ENCODE results near the gene EPS15. TPM values are rescaled to one million over a fixed set of nuclear protein-coding genes. Genes with fewer than 3 reads are reported as not detected.

Gene EPS15
- total and polyA plus RNA-seq, 8 donors: 9.9 to 42.0 (median 25.3) TPM

DNA sequence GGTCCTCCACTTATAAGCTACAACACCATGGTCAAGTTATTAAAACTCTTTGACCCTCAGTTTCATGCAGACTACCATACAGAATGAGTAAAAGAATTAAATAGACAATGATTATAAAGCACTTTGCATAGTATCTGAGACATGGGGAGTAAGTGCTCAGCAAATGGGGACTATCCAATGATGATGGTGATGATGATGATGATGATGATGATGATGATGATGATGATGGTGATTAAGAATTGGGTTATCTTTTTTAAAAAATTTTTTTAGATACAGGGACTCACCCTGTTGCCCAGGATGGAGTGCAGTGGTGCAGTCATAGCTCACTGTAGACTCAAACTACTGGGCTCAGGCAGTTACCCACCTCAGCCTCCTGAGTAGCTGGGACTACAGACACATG, 8.1 kb upstream of the EPS15 start:
- Histone ChIP-seq H3K4me3 (no peak overlapping the region), H3K36me3 (no peaks in the 10 kb centered on the region), H3K27me3 (no peaks in the 10 kb centered on the region), H3K9me3 (no peaks in the 10 kb centered on the region), H3K27ac (no peak overlapping the region), H3K4me1 (no peaks in the 10 kb centered on the region)
- intact Hi-C loops (cut with DNase I): no loop called here
- ATAC-seq: no peak
- TF ChIP-seq, protein P1, sequence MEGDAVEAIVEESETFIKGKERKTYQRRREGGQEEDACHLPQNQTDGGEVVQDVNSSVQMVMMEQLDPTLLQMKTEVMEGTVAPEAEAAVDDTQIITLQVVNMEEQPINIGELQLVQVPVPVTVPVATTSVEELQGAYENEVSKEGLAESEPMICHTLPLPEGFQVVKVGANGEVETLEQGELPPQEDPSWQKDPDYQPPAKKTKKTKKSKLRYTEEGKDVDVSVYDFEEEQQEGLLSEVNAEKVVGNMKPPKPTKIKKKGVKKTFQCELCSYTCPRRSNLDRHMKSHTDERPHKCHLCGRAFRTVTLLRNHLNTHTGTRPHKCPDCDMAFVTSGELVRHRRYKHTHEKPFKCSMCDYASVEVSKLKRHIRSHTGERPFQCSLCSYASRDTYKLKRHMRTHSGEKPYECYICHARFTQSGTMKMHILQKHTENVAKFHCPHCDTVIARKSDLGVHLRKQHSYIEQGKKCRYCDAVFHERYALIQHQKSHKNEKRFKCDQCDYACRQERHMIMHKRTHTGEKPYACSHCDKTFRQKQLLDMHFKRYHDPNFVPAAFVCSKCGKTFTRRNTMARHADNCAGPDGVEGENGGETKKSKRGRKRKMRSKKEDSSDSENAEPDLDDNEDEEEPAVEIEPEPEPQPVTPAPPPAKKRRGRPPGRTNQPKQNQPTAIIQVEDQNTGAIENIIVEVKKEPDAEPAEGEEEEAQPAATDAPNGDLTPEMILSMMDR (IDR thresholded peaks at IDR 0.05): no peak
- DNase-seq: no peak
- no peak for FAIRE-seq

DNA sequence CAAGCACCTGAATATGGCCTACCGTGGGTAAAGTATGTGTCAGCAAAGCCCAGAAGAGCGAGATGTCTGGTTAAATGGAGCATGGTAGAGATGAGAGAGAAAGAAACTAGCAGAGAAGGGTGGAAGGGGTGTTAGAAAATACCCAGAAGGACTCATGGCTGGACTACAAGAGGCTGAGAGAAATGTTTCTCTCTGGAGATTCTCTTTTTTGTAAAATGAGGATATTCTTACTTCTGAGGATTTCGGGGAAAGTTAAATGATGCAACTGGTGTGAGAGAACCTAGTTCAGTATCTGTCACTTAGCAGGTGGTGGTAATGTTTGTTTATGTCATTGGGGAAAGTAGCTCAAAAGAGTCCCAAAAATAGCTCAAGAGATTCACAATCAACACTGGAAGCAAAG, 7.2 kb upstream of the EPS15 start:
- TF ChIP-seq, protein P1 (IDR thresholded peaks at IDR 0.05): no peak

DNA sequence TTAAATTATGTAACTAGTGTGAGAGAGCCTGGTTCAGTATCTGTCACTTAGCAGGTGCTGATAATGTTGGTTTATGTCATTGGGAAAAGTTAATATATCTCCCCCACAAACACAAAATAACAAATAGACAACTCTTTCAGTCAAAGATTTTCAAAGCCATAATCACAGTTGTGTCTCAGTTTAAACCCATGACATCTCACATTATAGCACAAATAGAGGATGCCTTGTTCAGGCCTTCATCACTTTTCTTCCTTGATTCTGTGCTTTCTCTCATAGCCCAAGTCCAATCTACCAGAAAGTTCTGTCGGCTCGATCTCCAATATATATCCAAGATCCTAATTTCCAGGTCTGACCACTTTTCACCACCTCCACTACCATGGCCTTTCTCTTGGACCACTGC, 6.2 kb upstream of the EPS15 start:
- H3K27me3 ChIP-seq: no peaks in the 10 kb centered on the region
- WGBS, 2 donors: 92 to 96% methylated on average over 2 of the region's 2 CpGs
- no peak for FAIRE-seq
- H3K4me1 ChIP-seq: no peaks in the 10 kb centered on the region
- no peak for ATAC-seq
- H3K9me3 ChIP-seq: no peaks in the 10 kb centered on the region
- no peak overlapping the region for H3K4me3 ChIP-seq
- TF ChIP-seq, protein P1 (IDR thresholded peaks at IDR 0.05): no peak
- intact Hi-C loops (cut with DNase I): no loop called here
- H3K36me3 ChIP-seq: no peaks in the 10 kb centered on the region
- DNase-seq: no peak
- H3K27ac ChIP-seq: no peak overlapping the region

More for the DNA sequence above, 7.2 kb upstream of the EPS15 start:
- Histone ChIP-seq H3K27me3 (no peaks in the 10 kb centered on the region), H3K27ac (no peak overlapping the region), H3K4me3 (no peak overlapping the region), H3K36me3 (no peaks in the 10 kb centered on the region), H3K4me1 (no peaks in the 10 kb centered on the region), H3K9me3 (no peaks in the 10 kb centered on the region)
- FAIRE-seq (no peak), DNase-seq (no peak), ATAC-seq (no peak)
- 85 to 89% methylated on average over 3 of the region's 3 CpGs for WGBS, 2 donors
- intact Hi-C loops (cut with DNase I): no loop called here

DNA sequence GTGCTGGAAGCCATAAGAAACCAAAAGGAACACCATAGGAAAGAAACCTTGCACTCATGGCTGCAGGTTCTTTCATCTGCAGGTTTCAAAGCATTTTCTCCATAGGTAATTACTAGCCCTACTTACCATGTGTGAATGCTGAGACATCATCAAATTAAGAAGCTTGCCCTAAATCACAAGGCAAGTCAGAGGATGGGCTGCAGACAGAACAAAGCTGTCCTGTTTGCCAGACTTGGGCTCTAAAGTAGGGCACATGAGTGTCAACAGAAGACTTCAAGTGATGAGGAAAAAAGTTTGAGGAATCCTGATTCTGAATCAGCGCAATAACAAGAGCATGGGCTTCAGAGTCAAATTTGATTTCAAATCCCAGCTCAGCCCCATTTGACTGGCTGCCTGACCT, 5.8 kb upstream of the EPS15 start:
- intact Hi-C loops (cut with DNase I): no loop called here
- FAIRE-seq (no peak), ATAC-seq (no peak), DNase-seq (no peak)
- TF ChIP-seq, protein P1 (IDR thresholded peaks at IDR 0.05): no peak
- no peaks in the 10 kb centered on the region for H3K9me3 ChIP-seq
- H3K4me3 ChIP-seq: no peak overlapping the region
- WGBS, 2 donors: 94 to 97% methylated on average over 1 of the region's 1 CpG
- H3K27me3 ChIP-seq: no peaks in the 10 kb centered on the region
- no peaks in the 10 kb centered on the region for H3K36me3 ChIP-seq
- H3K4me1 ChIP-seq: no peaks in the 10 kb centered on the region
- H3K27ac ChIP-seq: no peak overlapping the region

DNA sequence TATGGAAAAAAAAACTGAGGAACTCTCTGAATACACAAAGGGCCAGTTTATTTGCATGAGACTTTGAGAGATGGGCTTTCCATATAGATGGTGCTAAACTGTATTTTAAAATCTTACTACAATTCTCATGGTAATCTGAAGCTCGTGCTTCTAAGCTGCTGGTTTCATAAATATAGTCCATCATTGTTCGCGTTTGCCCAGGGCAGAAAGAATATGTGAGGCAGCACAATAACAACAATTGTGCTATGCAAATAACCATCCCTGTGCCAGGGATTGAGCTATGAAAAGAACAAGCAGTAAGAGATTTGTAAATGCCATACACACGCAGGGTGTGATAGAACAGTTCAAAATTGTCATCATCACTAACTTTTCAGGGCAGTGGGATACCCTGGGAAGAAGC, 4.9 kb upstream of the EPS15 start:
- intact Hi-C loops (cut with DNase I): no loop called here
- Histone ChIP-seq H3K9me3 (no peaks in the 10 kb centered on the region), H3K27ac (no peak overlapping the region), H3K4me1 (no peaks in the 10 kb centered on the region), H3K27me3 (no peaks in the 10 kb centered on the region), H3K4me3 (no peak overlapping the region), H3K36me3 (no peaks in the 10 kb centered on the region)
- no peak for DNase-seq
- WGBS, 2 donors: 86 to 88% methylated on average over 4 of the region's 4 CpGs
- TF ChIP-seq, protein P1 (IDR thresholded peaks at IDR 0.05): no peak
- FAIRE-seq: no peak
- no peak for ATAC-seq

All from pancreas (tissue), 10 donors.